ENCODE results near the gene TXNDC5. TPM values are rescaled to one million over a fixed set of nuclear protein-coding genes. Genes with fewer than 3 reads are reported as not detected.

Gene TXNDC5
- total RNA-seq, 1 donor from 2014 or later = 193 TPM

GRCh38 chr6:7958464-7958863 is 47.9 kb upstream of the TXNDC5 start:
- Histone ChIP-seq H3K4me1 (ENCODE audit: insufficient read depth, low read length) (no peaks in the 10 kb centered on the region), H2AFZ (ENCODE audit: low read depth, low read length) (no peak overlapping the region), H3K79me2 (ENCODE audit: insufficient read depth, low read length) (no peaks in the 10 kb centered on the region), H3K9ac (ENCODE audit: low read length) (no peak overlapping the region), H4K20me1 (ENCODE audit: insufficient read depth, low read length) (no peaks in the 10 kb centered on the region), H3K4me2 (ENCODE audit: low read length) (no peak overlapping the region), H3K27me3 (ENCODE audit: insufficient read depth, low read length) (no peaks in the 10 kb centered on the region), H3K36me3 (ENCODE audit: insufficient read depth, low read length) (no peaks in the 10 kb centered on the region), H3K4me3 (ENCODE audit: insufficient read depth, low read depth, low read length) (no peak overlapping the region), H3K9me3 (ENCODE audit: insufficient read depth, low read depth, low read length) (no peaks in the 10 kb centered on the region), H3K27ac (ENCODE audit: low read depth, low read length) (no peak overlapping the region)
- no peak for TF ChIP-seq CTCF (IDR thresholded peaks at IDR 0.05; ENCODE audit: insufficient read depth, low read depth, low read length)
- no peak for TF ChIP-seq EZH2 (IDR thresholded peaks at IDR 0.05; ENCODE audit: insufficient read depth, low read length)
- Mint-ChIP-seq H3K27ac (ENCODE audit: unreplicated experiment) (no peak overlapping the region), H3K36me3 (ENCODE audit: low read depth, unreplicated experiment) (no peaks in the 10 kb centered on the region), H3K27me3 (ENCODE audit: low read depth, unreplicated experiment) (no peaks in the 10 kb centered on the region), H3K4me3 (ENCODE audit: unreplicated experiment) (no peak overlapping the region), H3K9me3 (ENCODE audit: unreplicated experiment) (peaks cover 3% of the 10 kb centered on the region), H3K4me1 (ENCODE audit: low read depth, unreplicated experiment) (peaks cover 3% of the 10 kb centered on the region)
- FAIRE-seq (no peak), DNase-seq (ENCODE audit: low read depth) (no peak)

- H3K27me3 Mint-ChIP-seq (ENCODE audit: low read depth, unreplicated experiment) = no peaks in the 10 kb centered on the region
- no peaks in the 10 kb centered on the region for H3K9me3 ChIP-seq (ENCODE audit: insufficient read depth, low read depth, low read length)
- H3K79me2 ChIP-seq (ENCODE audit: insufficient read depth, low read length) = no peaks in the 10 kb centered on the region
- H3K27ac Mint-ChIP-seq (ENCODE audit: unreplicated experiment) = no peak overlapping the region
- peaks cover under 1% of the 10 kb centered on the region for H3K9me3 Mint-ChIP-seq (ENCODE audit: unreplicated experiment)
- no peaks in the 10 kb centered on the region for H3K27me3 ChIP-seq (ENCODE audit: insufficient read depth, low read length)
- H4K20me1 ChIP-seq (ENCODE audit: insufficient read depth, low read length) = no peaks in the 10 kb centered on the region
- no peaks in the 10 kb centered on the region for H3K4me1 ChIP-seq (ENCODE audit: insufficient read depth, low read length)
- H3K4me3 ChIP-seq (ENCODE audit: insufficient read depth, low read depth, low read length) = no peak overlapping the region
- no peaks in the 10 kb centered on the region for H3K36me3 ChIP-seq (ENCODE audit: insufficient read depth, low read length)
- no peak overlapping the region for H3K4me2 ChIP-seq (ENCODE audit: low read length)
- no peaks in the 10 kb centered on the region for H3K4me1 Mint-ChIP-seq (ENCODE audit: low read depth, unreplicated experiment)
- no peaks in the 10 kb centered on the region for H3K36me3 Mint-ChIP-seq (ENCODE audit: low read depth, unreplicated experiment)
- no peak for FAIRE-seq
- H3K9ac ChIP-seq (ENCODE audit: low read length) = no peak overlapping the region
- no peak overlapping the region for H3K4me3 Mint-ChIP-seq (ENCODE audit: unreplicated experiment)
- H2AFZ ChIP-seq (ENCODE audit: low read depth, low read length) = no peak overlapping the region
- no peak for DNase-seq (ENCODE audit: low read depth)
- TF ChIP-seq EZH2 (IDR thresholded peaks at IDR 0.05; ENCODE audit: insufficient read depth, low read length) (no peak), CTCF (IDR thresholded peaks at IDR 0.05; ENCODE audit: insufficient read depth, low read depth, low read length) (no peak)
- H3K27ac ChIP-seq (ENCODE audit: low read depth, low read length) = no peak overlapping the region
Observed at GRCh38 chr6:7956257-7956656, 45.7 kb upstream of the TXNDC5 start.

- no peak for DNase-seq (ENCODE audit: low read depth)
Observed at GRCh38 chr6:7954477-7955200, 44.1 kb upstream of the TXNDC5 start.

More at GRCh38 chr6:7954477-7955200, 44.1 kb upstream of the TXNDC5 start:
- no peak overlapping the region for H3K4me2 ChIP-seq (ENCODE audit: low read length)
- no peak overlapping the region for H3K4me3 Mint-ChIP-seq (ENCODE audit: unreplicated experiment)
- H3K27ac ChIP-seq (ENCODE audit: low read depth, low read length) = no peak overlapping the region
- H3K27ac Mint-ChIP-seq (ENCODE audit: unreplicated experiment) = no peak overlapping the region
- no peaks in the 10 kb centered on the region for H3K4me1 Mint-ChIP-seq (ENCODE audit: low read depth, unreplicated experiment)
- no peaks in the 10 kb centered on the region for H4K20me1 ChIP-seq (ENCODE audit: insufficient read depth, low read length)
- H3K36me3 Mint-ChIP-seq (ENCODE audit: low read depth, unreplicated experiment) = no peaks in the 10 kb centered on the region
- no peaks in the 10 kb centered on the region for H3K9me3 Mint-ChIP-seq (ENCODE audit: unreplicated experiment)
- no peaks in the 10 kb centered on the region for H3K9me3 ChIP-seq (ENCODE audit: insufficient read depth, low read depth, low read length)
- no peak overlapping the region for H2AFZ ChIP-seq (ENCODE audit: low read depth, low read length)
- no peaks in the 10 kb centered on the region for H3K79me2 ChIP-seq (ENCODE audit: insufficient read depth, low read length)
- no peak overlapping the region for H3K4me3 ChIP-seq (ENCODE audit: insufficient read depth, low read depth, low read length)
- H3K27me3 Mint-ChIP-seq (ENCODE audit: low read depth, unreplicated experiment) = no peaks in the 10 kb centered on the region
- FAIRE-seq = no peak
- TF ChIP-seq EZH2 (IDR thresholded peaks at IDR 0.05; ENCODE audit: insufficient read depth, low read length) (no peak), CTCF (IDR thresholded peaks at IDR 0.05; ENCODE audit: insufficient read depth, low read depth, low read length) (no peak)
- no peaks in the 10 kb centered on the region for H3K36me3 ChIP-seq (ENCODE audit: insufficient read depth, low read length)
- H3K9ac ChIP-seq (ENCODE audit: low read length) = no peak overlapping the region
- H3K27me3 ChIP-seq (ENCODE audit: insufficient read depth, low read length) = no peaks in the 10 kb centered on the region
- no peaks in the 10 kb centered on the region for H3K4me1 ChIP-seq (ENCODE audit: insufficient read depth, low read length)
